GM19452 (cell line): ENCODE data around the gene POLR2H.
"Not testable (repeated sequence)": the region's sequence is repeated elsewhere in the genome, so short reads cannot be mapped to it uniquely, and the experiment has no call there.

Experiments
- ATAC-seq: cut with Tn5 transposase; IDR thresholded peaks from one replicate; pipeline ENCODE4 v1.9.1; 2021; ENCODE audit not compliant: unreplicated experiment

POLR2H gene

GRCh38 chr3:184335661-184336546 lies 25.6 kb upstream of the POLR2H start:
- ATAC-seq: peak; percentile 80

- ATAC-seq: no peak
Measured at GRCh38 chr3:184336547-184337398, 24.7 kb upstream of the POLR2H start.

GRCh38 chr3:184337399-184337714 lies 24.2 kb upstream of the POLR2H start, which contains the start of gene FAM131A:
Gene FAM131A, plus strand, starts transcription at chr3:184337600. Its CDS starts 31 bp downstream, at chr3:184337631.
- no peak for ATAC-seq

GRCh38 chr3:184337981-184338380 lies 23.5 kb upstream of the POLR2H start:
- no peak for ATAC-seq

- ATAC-seq: no peak
Measured at GRCh38 chr3:184338511-184338945, 23.0 kb upstream of the POLR2H start.

- no peak for ATAC-seq
Measured at GRCh38 chr3:184339001-184339400, 22.5 kb upstream of the POLR2H start.

- ATAC-seq: not testable (repeated sequence)
Measured at GRCh38 chr3:184339451-184340135, 21.9 kb upstream of the POLR2H start.

GRCh38 chr3:184341925-184342324 lies 19.6 kb upstream of the POLR2H start:
- no peak for ATAC-seq

- no peak for ATAC-seq
Measured at GRCh38 chr3:184343200-184343876, 18.2 kb upstream of the POLR2H start.

GRCh38 chr3:184344579-184345316 lies 16.8 kb upstream of the POLR2H start:
- no peak for ATAC-seq

- ATAC-seq: no peak
Measured at GRCh38 chr3:184345317-184346144, 16.0 kb upstream of the POLR2H start.

- no peak for ATAC-seq
Measured at GRCh38 chr3:184346480-184347190, 14.9 kb upstream of the POLR2H start.

GRCh38 chr3:184347321-184348056 lies 14.0 kb upstream of the POLR2H start:
- ATAC-seq: no peak

GRCh38 chr3:184348057-184348382 lies 13.5 kb upstream of the POLR2H start:
- no peak for ATAC-seq

- ATAC-seq: no peak
Measured at GRCh38 chr3:184349563-184350470, 11.7 kb upstream of the POLR2H start.

- no peak for ATAC-seq
Measured at GRCh38 chr3:184350618-184351017, 10.9 kb upstream of the POLR2H start.
